ENCODE results near the gene CACNA2D1.
A peak's percentile ranks its signal among the peaks of the same experiment; 100 is the strongest.
"Not testable (repeated sequence)": the region's sequence is repeated elsewhere in the genome, so short reads cannot be mapped to it uniquely, and the experiment has no call there.

Gene CACNA2D1

DNA sequence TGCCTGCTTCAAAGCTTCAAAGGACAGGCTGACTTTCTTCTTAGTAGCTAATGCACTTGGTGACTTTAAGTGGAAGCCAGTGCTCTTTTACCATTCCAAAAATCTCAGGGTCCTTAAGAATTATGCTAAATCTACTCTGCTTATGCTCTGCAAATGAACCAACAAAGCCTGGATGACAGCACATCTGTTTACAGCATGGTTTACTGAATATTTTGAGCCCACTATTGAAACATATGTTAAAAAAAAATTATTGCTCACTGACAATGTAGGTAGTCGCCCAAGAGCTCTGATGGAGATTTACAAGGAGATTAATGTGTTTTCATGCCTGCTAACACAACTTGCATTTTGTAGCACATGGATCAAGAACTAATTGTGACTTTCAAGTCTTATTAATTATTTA is 415.5 kb downstream of the CACNA2D1 start:
- intact Hi-C loops (cut with DNase I), result no loop called here
- DNase-seq, result no peak

DNA sequence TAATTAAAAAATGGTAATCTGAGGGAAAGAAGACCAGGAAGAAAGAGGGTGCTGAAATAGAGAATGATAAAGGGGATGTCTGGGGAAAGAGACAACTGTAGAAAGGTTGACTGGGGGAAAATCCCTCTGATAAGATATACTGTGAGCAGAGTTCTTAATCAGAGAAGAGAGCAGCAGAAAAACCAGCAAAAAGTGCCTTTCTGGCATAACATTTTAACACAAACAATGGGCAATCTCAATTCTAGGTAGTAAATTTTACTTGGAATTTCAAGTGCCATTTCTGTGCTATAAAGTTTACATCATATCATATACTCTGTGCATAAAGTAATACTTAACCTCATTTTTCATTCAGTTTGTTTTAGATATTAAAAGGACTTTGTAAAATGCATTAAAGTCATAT is 421.9 kb downstream of the CACNA2D1 start:
- intact Hi-C loops (cut with DNase I), result no loop called here

DNA sequence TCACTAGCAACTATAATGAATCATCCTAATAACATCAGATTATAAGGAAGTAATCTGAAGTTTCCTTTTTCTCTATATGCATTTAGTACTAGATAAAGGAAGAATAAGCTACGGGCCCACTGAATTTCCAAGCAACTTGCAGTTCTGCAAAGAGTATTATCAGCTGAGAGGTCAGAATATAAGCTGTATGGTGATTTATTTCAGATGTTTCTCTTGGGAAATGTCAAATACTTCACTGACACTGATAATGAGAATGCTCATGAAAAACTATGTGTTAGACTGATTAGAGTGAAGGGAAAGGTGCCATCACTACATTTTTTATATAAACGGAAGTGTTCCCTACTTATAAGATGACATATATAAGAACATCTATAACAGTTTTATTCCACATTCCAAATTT is 422.5 kb downstream of the CACNA2D1 start:
- no peak for DNase-seq
- intact Hi-C loops (cut with DNase I), result no loop called here

More for the DNA sequence above, 421.9 kb downstream of the CACNA2D1 start:
- no peak for DNase-seq

DNA sequence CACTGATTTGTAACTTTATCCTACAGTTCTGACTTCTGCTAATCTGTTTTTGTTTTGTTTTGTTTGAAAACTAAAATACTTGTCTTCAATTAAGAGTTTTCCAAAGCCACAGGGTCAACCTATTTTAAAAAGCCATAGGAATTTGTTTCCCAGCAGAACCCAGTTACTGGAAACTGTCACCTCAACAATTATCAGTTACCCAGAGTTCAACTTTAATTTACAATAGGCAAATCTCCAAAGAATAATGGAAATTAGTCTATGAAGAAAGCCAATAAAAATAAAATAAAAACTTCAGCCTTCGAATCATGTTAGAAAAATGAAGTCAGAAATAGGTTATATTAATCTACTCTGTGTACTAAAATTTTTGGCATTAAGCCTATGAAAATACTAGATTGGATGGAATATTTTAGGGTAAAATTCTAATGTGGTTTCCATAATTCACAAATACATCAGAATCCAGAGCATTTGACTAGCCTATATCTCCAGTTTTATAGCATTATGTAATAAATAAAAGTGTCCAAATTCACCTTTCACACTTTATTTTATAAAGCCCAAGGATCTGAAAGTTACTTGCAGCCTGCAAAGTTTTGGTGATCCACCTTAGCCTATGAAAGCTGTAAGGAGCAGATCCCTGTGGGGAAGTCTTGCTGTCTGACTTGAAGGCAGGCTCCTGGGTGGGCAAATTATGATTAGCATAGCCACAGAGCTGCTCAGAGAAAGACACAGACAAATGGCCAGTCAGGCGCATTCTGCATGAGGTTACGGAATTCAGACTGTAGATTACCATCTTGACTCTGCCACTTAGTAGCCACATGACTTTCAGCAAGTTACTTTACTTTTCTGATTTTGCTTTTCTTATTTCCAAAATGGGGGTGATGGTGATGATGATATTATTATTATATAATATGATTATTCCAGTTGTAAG is 423.8 kb downstream of the CACNA2D1 start:
- intact Hi-C loops (cut with DNase I), result loop anchor here (5.0 kb wide), 1 partner anchor 538 kb away; no protein-coding TSS in a partner anchor
- DNase-seq, result no peak

DNA sequence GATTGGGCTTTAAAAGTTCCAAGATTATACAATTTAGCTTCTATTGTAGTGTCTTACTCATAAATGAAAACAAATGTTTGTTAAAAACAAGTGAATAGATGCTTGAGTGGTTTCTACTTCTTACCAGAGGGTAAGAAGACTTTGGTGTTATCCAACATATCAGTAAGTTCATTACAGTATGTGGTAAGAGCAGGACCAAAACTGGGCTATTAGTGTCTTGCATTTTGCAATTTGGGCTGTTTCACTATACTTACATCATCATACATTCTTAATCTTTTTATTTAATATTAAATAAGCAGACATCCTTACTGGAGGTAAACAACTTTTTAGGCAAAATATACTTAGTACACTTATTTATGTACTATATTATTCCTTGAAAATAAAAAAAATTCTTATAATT is 425.4 kb downstream of the CACNA2D1 start:
- DNase-seq, result no peak
- intact Hi-C loops (cut with DNase I), result loop anchor here (5.0 kb wide), 1 partner anchor 536 kb away; no protein-coding TSS in a partner anchor

DNA sequence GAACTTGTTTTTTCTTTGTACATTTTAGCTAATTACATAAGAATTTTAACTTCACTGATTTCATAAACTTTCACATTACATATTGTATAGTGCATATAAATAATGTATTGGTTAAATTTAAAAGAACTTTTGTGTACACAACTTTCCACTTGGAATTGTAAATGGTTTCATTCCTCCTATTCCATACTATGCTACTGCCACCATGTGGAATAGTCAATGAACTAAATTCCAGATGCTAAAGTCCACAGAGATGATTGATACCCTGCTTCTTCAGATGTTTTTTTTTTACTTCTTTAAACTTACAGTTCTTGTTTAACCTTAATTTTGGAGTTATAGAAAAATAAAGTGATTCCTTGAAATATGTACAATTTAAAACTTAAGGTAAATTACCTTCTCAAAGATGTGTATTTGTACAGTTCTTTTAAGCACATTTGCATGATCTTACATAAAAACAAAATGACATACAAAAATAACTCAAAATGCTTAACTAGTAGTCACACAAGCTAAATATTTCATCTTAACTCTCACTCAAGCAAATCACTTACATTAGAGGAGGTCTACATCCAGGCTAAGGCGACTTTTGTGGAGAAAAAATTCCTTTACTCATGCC is 426.1 kb downstream of the CACNA2D1 start:
- DNase-seq, result no peak
- intact Hi-C loops (cut with DNase I), result loop anchor here (2.0 to 5.0 kb wide), 2 partner anchors 517 to 535 kb away; no protein-coding TSS in a partner anchor

DNA sequence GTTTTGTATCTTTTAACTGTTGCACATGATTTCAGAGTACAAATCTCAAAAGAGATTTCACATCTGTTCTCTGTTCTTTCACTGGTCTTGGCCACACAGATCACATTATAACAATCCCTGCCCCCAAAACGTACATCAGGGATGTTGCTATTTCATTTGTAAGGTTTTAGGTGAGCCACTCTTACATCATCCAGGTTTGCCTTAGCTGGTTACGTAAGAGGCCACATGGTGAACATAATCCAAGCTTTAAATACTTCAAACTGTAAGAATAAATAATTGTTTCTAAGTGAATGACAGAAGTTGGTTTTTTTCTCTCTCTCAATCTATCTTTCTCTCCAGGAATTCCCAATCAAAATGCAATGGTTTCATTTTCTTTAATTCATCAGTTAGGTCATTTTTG is 427.8 kb downstream of the CACNA2D1 start:
- intact Hi-C loops (cut with DNase I), result loop anchor here (2.0 to 5.0 kb wide), 2 partner anchors 515 to 533 kb away; no protein-coding TSS in a partner anchor
- DNase-seq, result no peak

DNA sequence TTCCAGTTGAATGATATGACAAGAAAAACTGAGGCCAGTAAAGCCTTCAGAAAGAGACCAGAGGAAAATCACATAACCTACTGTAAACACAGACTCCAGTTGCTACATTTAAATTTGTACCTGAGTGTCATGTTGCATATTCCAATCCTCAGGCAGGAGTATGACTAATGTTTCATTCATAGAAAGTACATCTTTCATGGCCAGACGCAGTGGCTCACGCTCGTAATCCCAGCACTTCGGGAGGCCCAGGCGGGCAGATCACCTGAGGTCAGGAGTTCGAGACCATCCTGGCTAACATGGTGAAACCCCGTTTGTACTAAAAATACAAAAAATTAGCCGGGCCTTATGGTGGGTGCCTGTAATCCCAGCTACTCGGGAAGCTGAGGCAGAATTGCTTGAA is 429.0 kb downstream of the CACNA2D1 start:
- peak in 2 of 10 donors; percentile 68 to 71 for DNase-seq
- intact Hi-C loops (cut with DNase I), result not testable (repeated sequence)

DNA sequence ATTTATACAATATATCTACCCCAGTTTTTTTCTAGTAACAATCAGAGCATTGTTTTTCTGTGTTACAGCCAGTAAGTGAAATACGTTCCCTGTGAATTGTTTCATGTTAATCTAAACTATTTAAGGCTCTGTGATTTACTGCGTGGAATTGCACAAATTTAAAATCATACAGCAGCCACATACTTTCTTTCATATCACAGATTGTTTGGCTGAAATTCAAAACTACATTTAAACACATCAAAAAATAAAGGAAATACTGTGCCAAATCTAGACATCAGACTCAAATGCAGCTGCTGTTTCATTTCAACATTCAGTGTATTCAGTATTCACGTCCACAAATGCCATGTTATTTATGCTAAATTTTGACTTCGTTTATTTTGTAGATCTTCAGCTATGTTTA is 431.1 kb downstream of the CACNA2D1 start:
- no peak for DNase-seq
- intact Hi-C loops (cut with DNase I), result no loop called here

DNA sequence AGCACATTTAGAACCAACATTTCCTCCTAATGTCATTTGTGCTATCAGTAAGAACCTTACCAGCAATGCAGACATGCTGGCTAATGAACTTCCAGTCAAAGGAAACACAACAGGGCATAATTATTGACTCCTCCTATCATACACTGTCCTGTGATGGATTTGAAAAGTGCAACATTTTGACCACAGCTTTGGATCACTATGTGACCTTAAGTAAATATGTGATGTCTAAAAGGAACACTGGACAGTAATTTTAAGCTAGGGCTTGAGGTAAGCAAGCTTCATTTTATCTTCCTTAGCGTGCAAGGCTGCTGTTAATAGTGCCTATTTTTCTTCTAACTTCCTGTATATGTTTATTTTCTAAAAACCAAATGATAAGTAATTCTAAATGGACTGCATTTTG is 433.2 kb downstream of the CACNA2D1 start:
- intact Hi-C loops (cut with DNase I), result no loop called here
- no peak for DNase-seq

DNA sequence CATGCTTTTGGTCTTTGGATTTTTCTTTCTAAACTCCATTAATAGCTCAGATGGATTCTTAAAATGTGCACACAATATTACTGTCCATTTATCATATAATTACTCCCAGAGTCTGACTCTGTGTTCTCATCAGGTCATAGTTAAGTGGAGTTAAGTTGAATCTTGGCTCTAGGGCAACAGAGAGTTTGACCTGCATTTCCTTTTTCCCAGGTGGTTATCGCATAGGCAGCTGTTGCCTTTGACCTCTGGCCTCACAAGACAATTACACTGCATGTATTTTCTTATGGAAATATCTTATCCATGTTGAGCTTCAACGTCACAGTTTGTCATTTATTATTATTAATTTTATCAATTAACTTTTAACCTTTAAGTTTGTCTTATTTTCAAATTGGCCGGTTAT is 436.3 kb downstream of the CACNA2D1 start:
- no peak for DNase-seq
- intact Hi-C loops (cut with DNase I), result no loop called here

DNA sequence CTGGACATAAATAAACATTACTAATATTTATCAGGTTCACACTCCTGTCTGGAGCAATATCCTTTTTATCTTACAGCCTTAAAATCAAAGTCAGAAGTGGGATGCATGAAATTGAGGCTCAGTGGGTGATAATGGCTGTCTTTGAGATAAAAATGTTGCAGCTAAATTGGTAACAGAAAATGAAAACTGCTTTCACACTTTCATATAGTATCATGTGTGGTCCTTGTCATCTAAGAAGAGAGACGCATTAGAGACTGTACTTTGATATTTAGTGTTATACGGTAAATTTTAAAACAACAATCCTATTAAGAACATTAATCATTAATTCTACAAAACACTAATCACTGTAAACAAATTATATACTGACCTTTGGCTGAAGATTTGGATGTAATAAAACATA is 438.5 kb downstream of the CACNA2D1 start:
- intact Hi-C loops (cut with DNase I), result no loop called here
- DNase-seq, result no peak

DNA sequence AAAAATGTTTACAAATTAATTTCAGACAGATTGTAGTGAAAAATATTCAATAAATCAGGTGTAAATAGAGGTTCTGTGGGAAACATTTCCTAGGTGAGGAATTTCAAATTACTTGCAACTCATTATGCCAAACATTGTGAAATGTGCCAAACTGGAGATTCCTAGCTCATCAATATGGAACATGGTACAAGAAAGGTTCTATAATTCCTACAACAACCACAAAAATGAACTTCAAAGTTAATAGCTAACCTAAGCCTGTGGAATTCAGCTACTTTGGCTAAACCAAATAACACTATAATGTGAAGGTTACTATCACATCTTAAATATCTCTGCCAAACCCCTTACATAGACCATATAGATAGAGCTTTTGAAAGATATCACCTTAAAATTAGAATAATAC is 450.4 kb downstream of the CACNA2D1 start:
- intact Hi-C loops (cut with DNase I), result no loop called here
- DNase-seq, result no peak

DNA sequence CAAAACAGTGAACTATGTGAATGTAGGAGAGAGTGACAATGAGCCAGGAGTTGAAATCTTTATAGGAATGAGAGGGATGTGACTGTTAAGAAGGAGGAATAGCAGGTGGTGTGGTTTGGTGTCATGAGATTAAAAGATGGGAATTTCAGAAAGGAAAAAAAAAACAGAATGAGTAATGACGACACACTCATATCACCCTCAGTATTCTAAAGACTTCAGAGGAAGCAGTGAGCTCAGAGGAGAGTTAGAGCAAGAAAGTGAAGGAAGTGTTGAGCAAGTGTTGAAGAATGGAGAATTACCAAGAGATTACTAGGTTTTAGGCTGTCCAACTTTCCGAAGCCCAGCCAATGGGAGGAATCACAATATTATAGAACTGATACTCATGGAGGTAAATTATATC is 453.2 kb downstream of the CACNA2D1 start:
- no peak for DNase-seq
- intact Hi-C loops (cut with DNase I), result no loop called here

DNA sequence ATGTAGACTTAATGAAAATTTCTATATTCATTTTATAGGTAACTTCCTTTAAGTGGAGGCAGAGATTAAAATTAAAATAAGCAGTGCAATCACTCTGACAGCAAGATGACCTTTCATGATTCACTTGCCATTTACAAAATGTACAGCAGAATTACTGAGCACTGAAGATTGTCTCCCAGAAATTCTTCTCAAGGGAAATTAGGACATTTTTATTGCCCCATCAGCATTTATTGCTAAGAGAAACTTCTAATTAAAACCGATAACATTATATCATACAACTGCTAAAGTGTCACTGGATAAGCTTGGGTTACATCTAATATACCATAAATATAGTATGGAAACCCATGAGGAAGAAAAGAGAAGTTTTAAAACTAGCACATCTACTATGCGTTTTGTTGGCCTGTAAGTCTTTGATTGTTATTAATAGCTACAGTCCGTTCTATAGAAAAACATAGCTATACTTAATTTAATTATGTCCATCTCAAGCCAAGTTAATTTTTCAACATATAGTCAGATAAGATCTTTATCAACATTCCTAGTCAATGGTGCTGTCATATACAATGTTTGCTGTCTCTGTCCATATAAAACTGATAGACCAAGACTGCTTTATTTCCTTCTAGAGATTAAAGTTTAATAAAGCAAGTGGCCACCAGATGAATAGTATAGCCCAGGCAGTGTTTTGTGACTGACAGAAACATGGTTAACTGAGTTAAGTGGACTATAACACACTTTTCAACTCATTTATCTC is 456.7 kb downstream of the CACNA2D1 start:
- DNase-seq, result no peak
- intact Hi-C loops (cut with DNase I), result no loop called here

DNA sequence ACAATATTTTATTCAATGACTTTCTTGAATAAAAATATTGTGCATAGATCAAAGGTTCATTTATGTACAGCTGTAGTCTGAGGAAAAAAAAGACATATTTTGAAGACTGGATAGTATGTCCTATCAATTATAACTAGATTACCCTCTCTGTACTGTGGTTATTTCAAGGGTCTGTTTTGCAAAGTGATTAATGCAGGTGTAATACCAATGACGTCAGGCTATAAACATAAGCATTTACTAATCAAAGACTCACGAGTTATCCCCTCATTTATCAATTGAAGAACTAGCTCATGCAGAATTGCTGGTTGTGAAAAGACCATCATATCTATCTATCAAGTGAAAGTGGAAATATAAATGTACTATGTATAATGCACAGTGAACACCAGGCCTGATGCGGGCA is 460.2 kb downstream of the CACNA2D1 start:
- DNase-seq, result no peak
- intact Hi-C loops (cut with DNase I), result no loop called here

DNA sequence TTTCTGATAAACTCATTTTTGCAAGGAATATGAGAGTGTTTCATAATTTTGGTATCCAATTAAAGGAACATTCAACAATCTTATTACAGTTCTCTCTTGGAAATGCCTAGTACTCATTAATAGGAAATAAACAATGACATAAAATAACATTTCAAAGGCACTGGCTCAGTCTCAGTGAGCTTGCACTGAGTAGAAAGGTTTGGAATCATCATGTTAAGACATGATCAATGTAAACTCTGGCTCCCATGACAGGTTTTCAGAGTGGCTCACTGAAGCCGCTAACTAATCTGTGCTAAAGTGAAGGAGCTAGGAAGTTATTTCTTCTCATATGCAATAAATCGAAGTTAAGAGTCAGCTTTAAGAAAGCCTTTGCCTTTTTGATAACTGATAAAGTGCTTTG is 470.5 kb downstream of the CACNA2D1 start:
- no peak for DNase-seq
- intact Hi-C loops (cut with DNase I), result no loop called here

DNA sequence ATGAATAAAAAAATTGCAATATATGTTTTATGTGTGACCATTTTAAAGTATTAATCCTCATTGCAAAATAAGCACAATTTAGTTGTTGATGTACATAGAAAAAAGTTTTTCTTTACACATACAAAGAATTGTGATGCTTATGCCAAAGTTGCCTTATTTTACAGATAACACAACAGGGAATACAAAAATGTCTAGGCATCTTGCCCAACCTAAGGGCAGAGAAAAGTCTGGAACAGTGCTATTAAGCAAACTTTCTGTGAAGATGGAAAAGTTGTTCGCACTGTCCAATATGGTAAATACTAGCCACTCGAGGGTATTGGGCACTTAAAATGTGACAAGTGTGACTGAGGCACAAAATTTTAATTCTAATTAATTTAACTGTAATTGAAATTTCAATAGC is 483.6 kb downstream of the CACNA2D1 start:
- intact Hi-C loops (cut with DNase I), result no loop called here
- no peak for DNase-seq

DNA sequence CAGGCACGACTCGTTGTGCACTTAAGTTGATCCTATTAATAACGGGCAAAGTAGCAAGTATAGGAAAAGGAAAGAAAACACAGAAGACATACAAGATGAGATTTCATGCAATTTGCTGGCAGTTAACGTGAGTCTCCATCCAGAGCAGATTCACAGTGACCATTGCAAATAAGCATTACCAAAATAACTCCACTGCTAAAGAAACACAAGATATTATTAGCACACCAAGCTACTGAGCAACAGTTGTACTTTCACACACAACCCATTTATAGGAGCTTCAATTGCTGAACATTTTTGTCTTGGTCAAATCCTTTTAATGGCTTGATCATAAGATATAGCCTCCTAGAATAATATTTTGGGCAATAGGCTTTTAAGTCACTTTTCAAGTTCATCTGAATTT is 486.1 kb downstream of the CACNA2D1 start:
- intact Hi-C loops (cut with DNase I), result loop anchor here (5.0 kb wide), 1 partner anchor 475 kb away; no protein-coding TSS in a partner anchor
- DNase-seq, result no peak

DNA sequence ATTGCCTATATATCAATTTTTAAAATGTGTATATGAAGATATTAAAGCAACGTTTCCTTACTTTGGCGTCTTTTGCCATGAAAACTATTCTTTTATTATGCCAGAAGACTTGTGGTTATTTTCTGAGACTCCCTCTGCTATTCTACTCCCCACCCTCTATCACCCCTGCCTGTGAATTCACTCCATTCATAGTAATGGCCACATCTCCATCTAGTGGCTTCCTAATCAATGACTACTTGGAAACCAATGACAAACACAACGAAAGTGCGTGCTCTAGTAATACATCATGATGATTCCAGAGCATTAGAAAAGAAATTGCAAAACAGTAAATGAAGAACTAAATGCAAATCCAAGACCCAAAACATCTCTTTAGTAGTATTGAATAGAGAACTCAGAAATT is 487.1 kb downstream of the CACNA2D1 start:
- DNase-seq, result peak in 1 of 10 donors; percentile 9
- intact Hi-C loops (cut with DNase I), result loop anchor here (1.0 to 5.0 kb wide), 2 partner anchors 457 to 474 kb away; no protein-coding TSS in a partner anchor

DNA sequence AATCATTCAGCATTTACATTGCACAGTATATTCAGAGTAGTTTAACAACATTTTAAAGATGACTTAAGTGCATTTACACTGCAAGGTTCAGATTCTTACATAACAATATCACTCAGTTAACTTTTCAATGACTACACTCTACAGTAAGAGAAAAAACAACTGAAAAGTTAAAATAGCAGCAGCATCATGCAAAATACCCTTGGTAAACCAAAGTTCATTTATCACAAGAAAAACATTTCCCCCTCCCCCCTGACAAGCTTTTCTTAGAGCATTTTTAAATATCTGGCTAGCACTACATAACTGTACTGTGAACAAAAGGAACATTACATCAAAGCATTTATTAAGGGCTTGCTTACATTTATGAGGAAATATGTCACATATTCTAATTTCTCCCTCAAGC is 494.3 kb downstream of the CACNA2D1 start:
- DNase-seq, result no peak
- intact Hi-C loops (cut with DNase I), result no loop called here
